ENCODE results near the gene TICRR. TPM values are rescaled to one million over a fixed set of nuclear protein-coding genes. Genes with fewer than 3 reads are reported as not detected.

Gene TICRR
- total RNA-seq (2014; rRNA removed; shearing (Covaris generic); ENCODE audit: low replicate concordance): 5.1 and 5.5 TPM in 2 replicates

GRCh38 chr15:89575146-89575655 lies at the start of gene TICRR:
TSS of gene TICRR (plus strand) at chr15:89575469. CDS start at chr15:89575587, 118 bp downstream.
- H3K27me3 ChIP-seq (ENCODE audit: low read length): no peaks in the 10 kb centered on the region
- no peaks in the 10 kb centered on the region for H3K9me2 ChIP-seq (replicated peaks; ENCODE audit: insufficient read depth, low read length)
- H3K9ac ChIP-seq (ENCODE audit: low read length): peak within 1 kb of the TSS; percentile 82
- DNase-seq: peak; percentile 100
- no peak within 1 kb of the TSS for H3K27ac ChIP-seq (ENCODE audit: low read length)
- peaks cover 25% of the 10 kb centered on the region for H3K4me1 ChIP-seq (ENCODE audit: low read length)
- H3K9me3 ChIP-seq (ENCODE audit: low read length): no peaks in the 10 kb centered on the region
- H4K20me1 ChIP-seq (ENCODE audit: insufficient read depth, low read depth, low read length): no peaks in the 10 kb centered on the region
- H3K79me2 ChIP-seq (ENCODE audit: low read length): peaks cover 46% of the 10 kb centered on the region
- H3K4me3 ChIP-seq (ENCODE audit: low read length): peak within 1 kb of the TSS; percentile 89
- H3K36me3 ChIP-seq (ENCODE audit: insufficient read depth, low read length): peaks cover 7% of the 10 kb centered on the region; the same call in 1 of the 2 replicates
- H3K4me2 ChIP-seq (ENCODE audit: low read depth, low read length, poor library complexity, severe bottlenecking): peak within 1 kb of the TSS; percentile 95
- H2AFZ ChIP-seq (ENCODE audit: low read length): peak within 1 kb of the TSS; percentile 56; the same call in 1 of the 2 replicates

- DNase-seq: no peak
- H3K36me3 ChIP-seq (ENCODE audit: insufficient read depth, low read length): no peaks in the 10 kb centered on the region
- no peaks in the 10 kb centered on the region for H4K20me1 ChIP-seq (ENCODE audit: insufficient read depth, low read depth, low read length)
- H3K79me2 ChIP-seq (ENCODE audit: low read length): no peaks in the 10 kb centered on the region
- peaks cover 9% of the 10 kb centered on the region for H3K4me1 ChIP-seq (ENCODE audit: low read length)
- no peak overlapping the region for H3K4me2 ChIP-seq (ENCODE audit: low read depth, low read length, poor library complexity, severe bottlenecking)
- H3K4me3 ChIP-seq (ENCODE audit: low read length): no peak overlapping the region
- no peak overlapping the region for H3K9ac ChIP-seq (ENCODE audit: low read length)
- H3K9me3 ChIP-seq (ENCODE audit: low read length): no peaks in the 10 kb centered on the region
- no peak overlapping the region for H3K27ac ChIP-seq (ENCODE audit: low read length)
- no peaks in the 10 kb centered on the region for H3K9me2 ChIP-seq (replicated peaks; ENCODE audit: insufficient read depth, low read length)
- H3K27me3 ChIP-seq (ENCODE audit: low read length): no peaks in the 10 kb centered on the region
- no peak overlapping the region for H2AFZ ChIP-seq (ENCODE audit: low read length)
These were observed 49.1 kb upstream of the TICRR start for GRCh38 chr15:89526181-89526580.

- peaks cover 9% of the 10 kb centered on the region for H3K4me1 ChIP-seq (ENCODE audit: low read length)
- DNase-seq: no peak
- H3K9me2 ChIP-seq (replicated peaks; ENCODE audit: insufficient read depth, low read length): no peaks in the 10 kb centered on the region
- H2AFZ ChIP-seq (ENCODE audit: low read length): no peak overlapping the region
- H3K27me3 ChIP-seq (ENCODE audit: low read length): no peaks in the 10 kb centered on the region
- no peak overlapping the region for H3K9ac ChIP-seq (ENCODE audit: low read length)
- no peaks in the 10 kb centered on the region for H4K20me1 ChIP-seq (ENCODE audit: insufficient read depth, low read depth, low read length)
- no peaks in the 10 kb centered on the region for H3K36me3 ChIP-seq (ENCODE audit: insufficient read depth, low read length)
- H3K4me2 ChIP-seq (ENCODE audit: low read depth, low read length, poor library complexity, severe bottlenecking): no peak overlapping the region
- no peaks in the 10 kb centered on the region for H3K9me3 ChIP-seq (ENCODE audit: low read length)
- H3K4me3 ChIP-seq (ENCODE audit: low read length): no peak overlapping the region
- no peaks in the 10 kb centered on the region for H3K79me2 ChIP-seq (ENCODE audit: low read length)
- H3K27ac ChIP-seq (ENCODE audit: low read length): no peak overlapping the region
These were observed 48.4 kb upstream of the TICRR start for GRCh38 chr15:89526601-89527441.

GRCh38 chr15:89528757-89529352 lies 46.4 kb upstream of the TICRR start:
- Histone ChIP-seq H3K4me3 (ENCODE audit: low read length) (no peak overlapping the region), H3K4me2 (ENCODE audit: low read depth, low read length, poor library complexity, severe bottlenecking) (no peak overlapping the region), H4K20me1 (ENCODE audit: insufficient read depth, low read depth, low read length) (no peaks in the 10 kb centered on the region), H3K9me3 (ENCODE audit: low read length) (no peaks in the 10 kb centered on the region), H3K9me2 (replicated peaks; ENCODE audit: insufficient read depth, low read length) (no peaks in the 10 kb centered on the region), H3K36me3 (ENCODE audit: insufficient read depth, low read length) (no peaks in the 10 kb centered on the region), H3K27me3 (ENCODE audit: low read length) (no peaks in the 10 kb centered on the region), H3K27ac (ENCODE audit: low read length) (no peak overlapping the region), H3K9ac (ENCODE audit: low read length) (no peak overlapping the region), H2AFZ (ENCODE audit: low read length) (no peak overlapping the region), H3K4me1 (ENCODE audit: low read length) (peaks cover 5% of the 10 kb centered on the region), H3K79me2 (ENCODE audit: low read length) (no peaks in the 10 kb centered on the region)
- no peak for DNase-seq

GRCh38 chr15:89530976-89531375 lies 44.3 kb upstream of the TICRR start:
- no peaks in the 10 kb centered on the region for H3K79me2 ChIP-seq (ENCODE audit: low read length)
- H4K20me1 ChIP-seq (ENCODE audit: insufficient read depth, low read depth, low read length): no peaks in the 10 kb centered on the region
- H3K9ac ChIP-seq (ENCODE audit: low read length): no peak overlapping the region
- H3K36me3 ChIP-seq (ENCODE audit: insufficient read depth, low read length): no peaks in the 10 kb centered on the region
- no peak overlapping the region for H3K4me3 ChIP-seq (ENCODE audit: low read length)
- no peak for DNase-seq
- no peaks in the 10 kb centered on the region for H3K9me3 ChIP-seq (ENCODE audit: low read length)
- no peak overlapping the region for H3K27ac ChIP-seq (ENCODE audit: low read length)
- H3K27me3 ChIP-seq (ENCODE audit: low read length): no peaks in the 10 kb centered on the region
- H3K9me2 ChIP-seq (replicated peaks; ENCODE audit: insufficient read depth, low read length): no peaks in the 10 kb centered on the region
- no peak overlapping the region for H3K4me2 ChIP-seq (ENCODE audit: low read depth, low read length, poor library complexity, severe bottlenecking)
- H3K4me1 ChIP-seq (ENCODE audit: low read length): peaks cover 7% of the 10 kb centered on the region
- H2AFZ ChIP-seq (ENCODE audit: low read length): no peak overlapping the region

GRCh38 chr15:89531796-89532537 lies 43.3 kb upstream of the TICRR start:
- no peak overlapping the region for H3K9ac ChIP-seq (ENCODE audit: low read length)
- no peaks in the 10 kb centered on the region for H3K36me3 ChIP-seq (ENCODE audit: insufficient read depth, low read length)
- DNase-seq: no peak
- H4K20me1 ChIP-seq (ENCODE audit: insufficient read depth, low read depth, low read length): no peaks in the 10 kb centered on the region
- no peak overlapping the region for H3K4me3 ChIP-seq (ENCODE audit: low read length)
- H3K4me2 ChIP-seq (ENCODE audit: low read depth, low read length, poor library complexity, severe bottlenecking): no peak overlapping the region
- H3K27me3 ChIP-seq (ENCODE audit: low read length): no peaks in the 10 kb centered on the region
- H3K4me1 ChIP-seq (ENCODE audit: low read length): peaks cover 7% of the 10 kb centered on the region
- no peaks in the 10 kb centered on the region for H3K79me2 ChIP-seq (ENCODE audit: low read length)
- no peaks in the 10 kb centered on the region for H3K9me2 ChIP-seq (replicated peaks; ENCODE audit: insufficient read depth, low read length)
- H3K9me3 ChIP-seq (ENCODE audit: low read length): no peaks in the 10 kb centered on the region
- H2AFZ ChIP-seq (ENCODE audit: low read length): no peak overlapping the region
- no peak overlapping the region for H3K27ac ChIP-seq (ENCODE audit: low read length)

- Histone ChIP-seq H4K20me1 (ENCODE audit: insufficient read depth, low read depth, low read length) (no peaks in the 10 kb centered on the region), H3K9ac (ENCODE audit: low read length) (no peak overlapping the region), H3K27me3 (ENCODE audit: low read length) (no peaks in the 10 kb centered on the region), H3K4me3 (ENCODE audit: low read length) (no peak overlapping the region), H3K4me2 (ENCODE audit: low read depth, low read length, poor library complexity, severe bottlenecking) (no peak overlapping the region), H2AFZ (ENCODE audit: low read length) (no peak overlapping the region), H3K79me2 (ENCODE audit: low read length) (no peaks in the 10 kb centered on the region), H3K9me3 (ENCODE audit: low read length) (peaks cover 8% of the 10 kb centered on the region), H3K36me3 (ENCODE audit: insufficient read depth, low read length) (no peaks in the 10 kb centered on the region), H3K4me1 (ENCODE audit: low read length) (peaks cover 7% of the 10 kb centered on the region), H3K27ac (ENCODE audit: low read length) (no peak overlapping the region), H3K9me2 (replicated peaks; ENCODE audit: insufficient read depth, low read length) (no peaks in the 10 kb centered on the region)
- no peak for DNase-seq
These were observed 41.3 kb upstream of the TICRR start for GRCh38 chr15:89533861-89534544.

Data from Karpas-422 (cell line).